Spleen (tissue), 11 donors: Measurements from ENCODE around the gene POMT2. TPM values are rescaled to one million over a fixed set of nuclear protein-coding genes. Genes with fewer than 3 reads are reported as not detected.

Source experiments
- DNase-seq: peaks from one replicate; pipeline ENCODE4 v3.0.0-alpha.2; 2020
- H3K27ac ChIP-seq, 8 donors: fragments of 200-600 bp; sonication (generic) in 7 of 8; 1 replicate in 4 of 8; 2 replicates in 4 of 8; pipeline versions ENCODE4 v1.5.0 to v1.8.0; 2016 to 2021; ENCODE audit warnings: inconsistent platforms in 4 of 8, mild to moderate bottlenecking in 4 of 8, moderate library complexity in 1 of 8
- H3K27me3 ChIP-seq, 7 donors: fragments of 200-600 bp; sonication (generic) in 6 of 7; replicated peaks in 1 of 7; 1 replicate in 4 of 7; 2 replicates in 3 of 7; pipeline versions ENCODE4 v1.5.0 to v1.8.0; 2016 to 2021; ENCODE audit warnings: inconsistent platforms in 3 of 7, mild to moderate bottlenecking in 1 of 7
- H3K36me3 ChIP-seq, 6 donors: fragments of 200-600 bp; sonication (generic) in 5 of 6; 1 replicate in 4 of 6; 2 replicates in 2 of 6; pipeline versions ENCODE4 v1.5.0 to v1.8.0; 2016 to 2021; ENCODE audit warnings: inconsistent platforms in 2 of 6
- H3K4me1 ChIP-seq, 6 donors: fragments of 200-600 bp; sonication (generic) in 5 of 6; 1 replicate in 3 of 6; 2 replicates in 3 of 6; pipeline versions ENCODE4 v1.5.0 to v1.8.0; 2016 to 2021; ENCODE audit warnings: inconsistent platforms in 3 of 6
- H3K4me3 ChIP-seq, 8 donors: fragments of 200-600 bp; sonication (generic) in 7 of 8; 1 replicate in 4 of 8; 2 replicates in 4 of 8; pipeline versions ENCODE4 v1.5.0 to v1.8.0; 2016 to 2021; ENCODE audit warnings: inconsistent platforms in 4 of 8, mild to moderate bottlenecking in 4 of 8, moderate library complexity in 2 of 8
- H3K9me3 ChIP-seq, 8 donors: fragments of 200-600 bp; sonication (generic) in 7 of 8; 1 replicate in 4 of 8; 2 replicates in 4 of 8; pipeline versions ENCODE4 v1.5.0 to v1.8.0; 2016 to 2021; ENCODE audit warnings: inconsistent platforms in 4 of 8
- CTCF ChIP-seq, 11 experiments: fragments of 200-600 bp in 7 of 11; fragments of 450-650 bp in 4 of 11; sonication (generic) in 4 of 11; IDR thresholded peaks in 8 of 11; conservative IDR thresholded peaks in 3 of 11; 1 replicate in 7 of 11; 2 replicates in 4 of 11; pipeline versions ENCODE4 v1.4.0 to v1.8.0; 2016 to 2021; ENCODE audit warnings: antibody characterized with exemption in 11 of 11, inconsistent platforms in 4 of 11, mild to moderate bottlenecking in 1 of 11
- POLR2A ChIP-seq, 3 donors: fragments of 450-650 bp; IDR thresholded peaks; one replicate each; pipeline ENCODE4 v1.5.1; 2017; ENCODE audit warnings: antibody characterized with exemption in 3 of 3, mild to moderate bottlenecking in 1 of 3
- POLR2AphosphoS5 ChIP-seq, 3 donors: sonication (generic); formaldehyde crosslinking; IDR thresholded peaks; one replicate each; pipeline ENCODE4 v1.5.1; 2017; ENCODE audit warnings: antibody characterized with exemption in 3 of 3
- WGBS, 5 donors: extraction: QIAGEN DNeasy Blood & Tissue Kit in 3 of 5; methylation state at CpG; one replicate each; pipeline versions ENCODE4 v1.1.5 to v1.1.7; 2013 to 2018; 5-methylcytosine and 5-hydroxymethylcytosine counted together
- intact Hi-C: fragments of 100-400 bp; cut with DNase I; formaldehyde crosslinking; loops from one replicate; pipeline ENCODE4 v1.15.0; 2023; ENCODE audit warnings: low total_unique reads
- polyA plus RNA-seq, 3 donors: library from polyadenylated mRNA; stranded (reverse); fragments of 200-250 nt; gene quantifications; one replicate each; pipeline ENCODE4 v1.2.1, GENCODE V29; 2013
- total RNA-seq, 7 donors: library from RNA; depleted of rRNA in 3 of 7; stranded (reverse); fragments of >200 nt in 3 of 7; fragmentation: NEBNext Ultra II Directional in 4 of 7; extraction: Animal tissue kit (Norgen Biotek cat#: 25700) in 4 of 7; gene quantifications; one replicate each; pipeline versions ENCODE4 v1.1.0 to v1.2.1, GENCODE V29; 2016 to 2021
- donor health status: healthy with polysubstance abuse.
- donor health status: DM: no; HTN: no; CAD: no; lungs with moderate emphysema.
- donor health status: DM: no; HTN: no; CAD: no.
- donor health status: Bipolar disorder and iron deficiency.
- donor health status: healthy.
- donor health status: DM: no; HTN: no; CAD: no.
- donor health status: DM: yes; HTN: yes; CAD: no.

POMT2 gene
- total and polyA plus RNA-seq, 10 donors = 5.4 to 23.6 (median 16.6) TPM

- no peaks in the 10 kb centered on the region for H3K36me3 ChIP-seq
- 33 to 51% (median 44%) methylated on average over 3 to 4 of the region's 4 CpGs for WGBS, 5 donors
- intact Hi-C loops = no loop called here
These were observed 76.8 kb downstream of the POMT2 start for GRCh38 chr14:77243853-77244252.

GRCh38 chr14:77242752-77243151 lies 77.9 kb downstream of the POMT2 start:
- intact Hi-C loops = no loop called here
- no peak for DNase-seq
- Histone ChIP-seq H3K27ac (peak overlapping the region in 1 of 8 donors; percentile 27), H3K4me3 (no peak overlapping the region), H3K36me3 (no peaks in the 10 kb centered on the region), H3K9me3 (no peaks in the 10 kb centered on the region), H3K4me1 (peaks cover 0 to 24% (median 7%) of the 10 kb centered on the region in 6 donors), H3K27me3 (no peaks in the 10 kb centered on the region)
- WGBS, 5 donors = 24 to 50% (median 33%) methylated on average over 12 of the region's 12 CpGs
- TF ChIP-seq CTCF (IDR thresholded peaks at IDR 0.05 in 8 of 11, conservative IDR thresholded peaks at IDR 0.05 in 3 of 11) = no peak
- TF ChIP-seq POLR2AphosphoS5 (IDR thresholded peaks at IDR 0.05) = peak in 1 of 3 donors; percentile 11

More at GRCh38 chr14:77243853-77244252, 76.8 kb downstream of the POMT2 start:
- TF ChIP-seq POLR2AphosphoS5 (IDR thresholded peaks at IDR 0.05) (peak; percentile 20 to 53 (median 38)), POLR2A (IDR thresholded peaks at IDR 0.05) (no peak), CTCF (IDR thresholded peaks at IDR 0.05 in 8 of 11, conservative IDR thresholded peaks at IDR 0.05 in 3 of 11) (no peak)
- no peaks in the 10 kb centered on the region for H3K9me3 ChIP-seq
- H3K27ac ChIP-seq = peak overlapping the region in 4 of 8 donors; percentile 18 to 43 (median 28)
- H3K27me3 ChIP-seq = no peaks in the 10 kb centered on the region
- DNase-seq = peak; percentile 85
- no peak overlapping the region for H3K4me3 ChIP-seq
- peaks cover 0 to 24% (median 7%) of the 10 kb centered on the region in 6 donors for H3K4me1 ChIP-seq

GRCh38 chr14:77241955-77242354 lies 78.7 kb downstream of the POMT2 start:
- Histone ChIP-seq H3K36me3 (no peaks in the 10 kb centered on the region), H3K27ac (no peak overlapping the region), H3K4me1 (peaks cover 0 to 24% (median 7%) of the 10 kb centered on the region in 6 donors), H3K4me3 (no peak overlapping the region), H3K27me3 (no peaks in the 10 kb centered on the region), H3K9me3 (no peaks in the 10 kb centered on the region)
- WGBS, 5 donors = 63 to 66% (median 63%) methylated on average over 2 of the region's 2 CpGs
- intact Hi-C loops = no loop called here
- TF ChIP-seq CTCF (IDR thresholded peaks at IDR 0.05 in 8 of 11, conservative IDR thresholded peaks at IDR 0.05 in 3 of 11) (no peak), POLR2A (IDR thresholded peaks at IDR 0.05) (no peak), POLR2AphosphoS5 (IDR thresholded peaks at IDR 0.05) (no peak)
- DNase-seq = no peak

- intact Hi-C loops = no loop called here
- Histone ChIP-seq H3K27ac (no peak overlapping the region), H3K27me3 (no peaks in the 10 kb centered on the region), H3K36me3 (no peaks in the 10 kb centered on the region), H3K9me3 (no peaks in the 10 kb centered on the region), H3K4me3 (no peak overlapping the region), H3K4me1 (peaks cover 0 to 24% (median 7%) of the 10 kb centered on the region in 6 donors)
- DNase-seq = no peak
- TF ChIP-seq POLR2A (IDR thresholded peaks at IDR 0.05) (no peak), POLR2AphosphoS5 (IDR thresholded peaks at IDR 0.05) (no peak), CTCF (IDR thresholded peaks at IDR 0.05 in 8 of 11, conservative IDR thresholded peaks at IDR 0.05 in 3 of 11) (no peak)
- 59 to 82% (median 79%) methylated on average over 7 to 15 of the region's 15 CpGs for WGBS, 5 donors
These were observed 80.3 kb downstream of the POMT2 start for GRCh38 chr14:77240336-77240915.
